DOHH2 (cell line): Measurements from ENCODE around the gene FGD4.
"Not testable (repeated sequence)": the region's sequence is repeated elsewhere in the genome, so short reads cannot be mapped to it uniquely, and the experiment has no call there.

Experiments
- H3F3A ChIP-seq: fragments of 200-600 bp; sonication (generic), shearing (Covaris generic); 2 replicates; pipeline ENCODE4 v1.6.0; 2016; ENCODE audit warnings: antibody characterized with exemption, mild to moderate bottlenecking; ENCODE audit not compliant: control insufficient read depth, insufficient read depth
- H3K27ac ChIP-seq: fragments of 200-600 bp; sonication (generic); 2 replicates; pipeline ENCODE4 v1.5.1; 2014; ENCODE audit warnings: low read depth, mild to moderate bottlenecking, low read length, moderate library complexity
- H3K27me3 ChIP-seq: fragments of 200-600 bp; sonication (generic); 2 replicates; pipeline ENCODE4 v1.6.1; 2014; ENCODE audit warnings: mild to moderate bottlenecking, low read length, mixed read lengths; ENCODE audit not compliant: control insufficient read depth
- H3K36me3 ChIP-seq: fragments of 200-600 bp; sonication (generic); 2 replicates; pipeline ENCODE4 v1.6.1; 2014; ENCODE audit warnings: mild to moderate bottlenecking, low read length, moderate library complexity, mixed read lengths; ENCODE audit not compliant: control insufficient read depth
- H3K4me1 ChIP-seq: fragments of 200-600 bp; sonication (generic); 2 replicates; pipeline ENCODE4 v1.6.1; 2014; ENCODE audit warnings: mild to moderate bottlenecking, low read length, mixed read lengths; ENCODE audit not compliant: control insufficient read depth
- H3K4me2 ChIP-seq: fragments of 200-600 bp; sonication (generic); 2 replicates; pipeline ENCODE4 v1.6.0; 2014; ENCODE audit warnings: mild to moderate bottlenecking, low read length, moderate library complexity
- H3K4me3 ChIP-seq: fragments of 200-600 bp; sonication (generic); 2 replicates; pipeline ENCODE4 v1.5.1; 2014; ENCODE audit warnings: mild to moderate bottlenecking, low read length, mixed read lengths
- H3K79me2 ChIP-seq: fragments of 200-600 bp; sonication (generic); 2 replicates; pipeline ENCODE4 v1.6.1; 2014; ENCODE audit warnings: mild to moderate bottlenecking, low read length, mixed read lengths; ENCODE audit not compliant: control insufficient read depth
- H3K9me2 ChIP-seq: fragments of 200-600 bp; sonication (generic); replicated peaks from 2 replicates; pipeline ENCODE4 v1.6.1; 2014; ENCODE audit warnings: mild to moderate bottlenecking, low read length, mixed read lengths; ENCODE audit not compliant: control insufficient read depth
- H3K9me3 ChIP-seq: fragments of 200-600 bp; sonication (generic); 2 replicates; pipeline ENCODE4 v1.6.1; 2014; ENCODE audit warnings: antibody characterized with exemption, low read length, mixed read lengths; ENCODE audit not compliant: control insufficient read depth, insufficient read depth
- H4K20me1 ChIP-seq: fragments of 200-600 bp; sonication (generic); 2 replicates; pipeline ENCODE4 v1.6.0; 2014; ENCODE audit warnings: low read depth, mild to moderate bottlenecking, antibody characterized with exemption, low read length, moderate library complexity; ENCODE audit not compliant: control insufficient read depth, insufficient read depth
- EZH2phosphoT487 ChIP-seq: fragments of 200-600 bp; sonication (generic); IDR thresholded peaks from 2 replicates; pipeline ENCODE4 v1.6.1; 2017; ENCODE audit warnings: borderline replicate concordance, mild to moderate bottlenecking, antibody characterized with exemption, low read length, moderate library complexity, mixed read lengths
- TF ChIP-seq, protein P1 (sequence below): fragments of 200-600 bp; sonication (generic); IDR thresholded peaks from one replicate; pipeline ENCODE4 v1.5.1; 2014; ENCODE audit warnings: antibody characterized with exemption, mild to moderate bottlenecking, low read depth, low read length; ENCODE audit not compliant: poor library complexity, severe bottlenecking

Gene FGD4

DNA sequence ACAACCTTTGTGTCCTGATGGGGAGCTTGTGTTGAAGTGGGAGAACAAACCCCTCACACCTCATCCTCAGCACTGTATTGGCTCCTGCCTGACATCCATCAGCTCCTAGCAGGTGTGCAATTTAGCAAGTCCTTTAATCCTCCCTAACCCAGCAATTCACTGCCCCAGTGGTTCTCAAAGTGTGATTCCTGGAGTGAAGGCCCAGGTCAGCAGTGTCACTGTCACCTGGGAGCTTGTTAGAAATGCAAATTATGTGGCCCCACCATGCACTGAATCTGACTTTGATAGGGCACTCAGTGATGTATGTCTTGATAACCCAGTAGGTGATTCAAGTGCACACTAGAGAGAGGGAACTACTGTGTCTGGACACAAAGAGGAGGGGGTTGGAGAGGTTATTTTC, 133.6 kb downstream of the FGD4 start:
- Histone ChIP-seq H3K4me1 (peaks cover 70% of the 10 kb centered on the region), H3K79me2 (peaks cover 39% of the 10 kb centered on the region), H3K27me3 (no peaks in the 10 kb centered on the region), H3F3A (peaks cover 18% of the 10 kb centered on the region), H3K9me3 (no peaks in the 10 kb centered on the region), H3K27ac (peak overlapping the region; percentile 23), H3K9me2 (no peaks in the 10 kb centered on the region), H4K20me1 (no peaks in the 10 kb centered on the region), H3K36me3 (no peaks in the 10 kb centered on the region), H3K4me3 (no peak overlapping the region), H3K4me2 (peak overlapping the region; percentile 71)
- TF ChIP-seq, protein P1, sequence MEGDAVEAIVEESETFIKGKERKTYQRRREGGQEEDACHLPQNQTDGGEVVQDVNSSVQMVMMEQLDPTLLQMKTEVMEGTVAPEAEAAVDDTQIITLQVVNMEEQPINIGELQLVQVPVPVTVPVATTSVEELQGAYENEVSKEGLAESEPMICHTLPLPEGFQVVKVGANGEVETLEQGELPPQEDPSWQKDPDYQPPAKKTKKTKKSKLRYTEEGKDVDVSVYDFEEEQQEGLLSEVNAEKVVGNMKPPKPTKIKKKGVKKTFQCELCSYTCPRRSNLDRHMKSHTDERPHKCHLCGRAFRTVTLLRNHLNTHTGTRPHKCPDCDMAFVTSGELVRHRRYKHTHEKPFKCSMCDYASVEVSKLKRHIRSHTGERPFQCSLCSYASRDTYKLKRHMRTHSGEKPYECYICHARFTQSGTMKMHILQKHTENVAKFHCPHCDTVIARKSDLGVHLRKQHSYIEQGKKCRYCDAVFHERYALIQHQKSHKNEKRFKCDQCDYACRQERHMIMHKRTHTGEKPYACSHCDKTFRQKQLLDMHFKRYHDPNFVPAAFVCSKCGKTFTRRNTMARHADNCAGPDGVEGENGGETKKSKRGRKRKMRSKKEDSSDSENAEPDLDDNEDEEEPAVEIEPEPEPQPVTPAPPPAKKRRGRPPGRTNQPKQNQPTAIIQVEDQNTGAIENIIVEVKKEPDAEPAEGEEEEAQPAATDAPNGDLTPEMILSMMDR = no peak
- no peak for TF ChIP-seq EZH2phosphoT487

DNA sequence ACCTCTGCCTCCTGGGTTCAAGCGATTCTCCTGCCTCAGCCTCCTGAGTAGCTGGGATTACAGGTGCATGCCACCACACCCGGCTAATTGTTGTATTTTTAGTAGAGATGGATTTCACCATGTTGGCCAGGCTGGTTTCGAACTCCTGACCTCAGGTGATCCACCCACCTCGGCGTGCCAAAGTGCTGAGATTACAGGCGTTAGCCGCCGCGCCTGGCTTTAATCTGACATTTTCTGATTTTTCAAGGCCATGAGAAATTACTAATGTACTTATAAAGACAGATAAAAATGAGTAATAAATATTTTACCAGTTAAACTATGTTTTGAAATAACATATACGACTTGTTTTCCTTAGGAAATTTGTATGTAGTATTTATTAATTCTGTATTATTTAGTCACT, 134.1 kb downstream of the FGD4 start:
- H3K9me2 ChIP-seq, H4K20me1 ChIP-seq, H3K9me3 ChIP-seq, H3K27me3 ChIP-seq, H3K36me3 ChIP-seq: not testable (repeated sequence)
- H3K4me1 ChIP-seq = peaks cover 64% of the 10 kb centered on the region
- peak overlapping the region; percentile 71 for H3K4me2 ChIP-seq
- peaks cover 44% of the 10 kb centered on the region for H3K79me2 ChIP-seq
- H3F3A ChIP-seq = peaks cover 18% of the 10 kb centered on the region
- H3K27ac ChIP-seq = peak overlapping the region; percentile 71; the same call in 1 of the 2 replicates
- H3K4me3 ChIP-seq = peak overlapping the region; percentile 80; the same call in 1 of the 2 replicates

DNA sequence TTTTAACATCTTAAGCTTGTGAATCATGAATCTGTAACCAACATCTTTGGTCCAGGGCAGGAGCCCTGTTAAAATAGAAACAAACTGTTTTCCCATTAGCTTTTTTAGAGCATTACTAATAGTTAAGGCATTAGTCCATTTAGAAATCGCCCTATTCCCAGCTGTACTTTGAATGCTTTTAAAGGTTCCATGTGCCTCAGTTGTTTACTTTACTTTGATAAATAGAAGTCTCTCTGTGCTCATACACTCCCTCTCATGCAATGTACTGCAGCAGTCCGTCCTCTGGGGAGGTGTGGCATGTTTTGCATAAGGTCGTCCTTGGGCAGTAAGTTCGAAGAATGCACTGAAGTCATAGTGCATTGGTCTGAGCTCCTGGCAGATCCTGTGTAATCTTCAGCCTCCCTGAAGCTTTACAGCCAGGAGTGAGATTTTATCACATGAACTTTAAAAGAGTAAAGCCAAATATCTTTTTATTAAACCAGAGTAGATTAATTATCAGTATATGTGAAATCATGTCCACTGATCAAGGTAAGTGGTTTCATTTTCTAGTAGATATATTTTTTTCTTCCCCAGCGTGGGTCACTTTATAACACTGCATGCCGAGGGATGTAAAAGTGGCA, 134.7 kb downstream of the FGD4 start:
- no peak for TF ChIP-seq EZH2phosphoT487
- TF ChIP-seq, protein P1 = no peak
- peaks cover 18% of the 10 kb centered on the region for H3F3A ChIP-seq
- H3K27me3 ChIP-seq = no peaks in the 10 kb centered on the region
- no peaks in the 10 kb centered on the region for H3K36me3 ChIP-seq
- H3K9me2 ChIP-seq = no peaks in the 10 kb centered on the region
- H3K4me1 ChIP-seq = peaks cover 60% of the 10 kb centered on the region
- peak overlapping the region; percentile 80 for H3K4me3 ChIP-seq
- H3K4me2 ChIP-seq = peak overlapping the region; percentile 71
- H3K79me2 ChIP-seq = peaks cover 48% of the 10 kb centered on the region
- H4K20me1 ChIP-seq = no peaks in the 10 kb centered on the region
- H3K27ac ChIP-seq = peak overlapping the region; percentile 71
- no peaks in the 10 kb centered on the region for H3K9me3 ChIP-seq

DNA sequence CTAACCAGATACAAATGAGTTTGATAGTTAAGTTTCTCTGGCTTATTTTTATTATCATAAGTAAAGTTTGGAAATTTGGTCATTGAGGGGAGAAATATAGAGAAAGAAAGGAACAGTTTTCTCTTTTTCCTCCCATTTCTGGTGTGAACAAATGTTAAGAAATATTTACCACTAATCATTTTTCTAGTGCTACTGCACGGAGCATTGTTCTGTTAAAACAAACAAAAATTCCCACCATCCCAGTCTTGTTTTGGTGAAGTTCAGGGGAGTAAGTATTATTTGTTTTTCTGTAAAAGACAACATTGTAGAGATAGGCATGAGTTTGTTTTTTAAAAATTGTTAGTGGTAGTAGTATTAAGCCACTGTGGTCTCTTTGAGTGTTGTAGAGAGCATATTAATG, 135.3 kb downstream of the FGD4 start:
- H3K9me2 ChIP-seq = no peaks in the 10 kb centered on the region
- peak overlapping the region; percentile 71 for H3K4me2 ChIP-seq
- H3F3A ChIP-seq = peaks cover 18% of the 10 kb centered on the region
- no peaks in the 10 kb centered on the region for H3K9me3 ChIP-seq
- H4K20me1 ChIP-seq = no peaks in the 10 kb centered on the region
- no peaks in the 10 kb centered on the region for H3K27me3 ChIP-seq
- TF ChIP-seq, protein P1 = no peak
- TF ChIP-seq EZH2phosphoT487 = no peak
- H3K36me3 ChIP-seq = no peaks in the 10 kb centered on the region
- peak overlapping the region; percentile 80 for H3K4me3 ChIP-seq
- H3K27ac ChIP-seq = peak overlapping the region; percentile 71
- H3K79me2 ChIP-seq = peaks cover 48% of the 10 kb centered on the region
- H3K4me1 ChIP-seq = peaks cover 60% of the 10 kb centered on the region
